ENCODE data around the gene IQCK.

- TF ChIP-seq, protein P1, sequence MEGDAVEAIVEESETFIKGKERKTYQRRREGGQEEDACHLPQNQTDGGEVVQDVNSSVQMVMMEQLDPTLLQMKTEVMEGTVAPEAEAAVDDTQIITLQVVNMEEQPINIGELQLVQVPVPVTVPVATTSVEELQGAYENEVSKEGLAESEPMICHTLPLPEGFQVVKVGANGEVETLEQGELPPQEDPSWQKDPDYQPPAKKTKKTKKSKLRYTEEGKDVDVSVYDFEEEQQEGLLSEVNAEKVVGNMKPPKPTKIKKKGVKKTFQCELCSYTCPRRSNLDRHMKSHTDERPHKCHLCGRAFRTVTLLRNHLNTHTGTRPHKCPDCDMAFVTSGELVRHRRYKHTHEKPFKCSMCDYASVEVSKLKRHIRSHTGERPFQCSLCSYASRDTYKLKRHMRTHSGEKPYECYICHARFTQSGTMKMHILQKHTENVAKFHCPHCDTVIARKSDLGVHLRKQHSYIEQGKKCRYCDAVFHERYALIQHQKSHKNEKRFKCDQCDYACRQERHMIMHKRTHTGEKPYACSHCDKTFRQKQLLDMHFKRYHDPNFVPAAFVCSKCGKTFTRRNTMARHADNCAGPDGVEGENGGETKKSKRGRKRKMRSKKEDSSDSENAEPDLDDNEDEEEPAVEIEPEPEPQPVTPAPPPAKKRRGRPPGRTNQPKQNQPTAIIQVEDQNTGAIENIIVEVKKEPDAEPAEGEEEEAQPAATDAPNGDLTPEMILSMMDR (IDR thresholded peaks at IDR 0.05; ENCODE audit: low read depth, low read length) = no peak
- no peak for TF ChIP-seq EZH2phosphoT487 (IDR thresholded peaks at IDR 0.05; ENCODE audit: low read depth)
These were observed 58.5 kb downstream of the IQCK start for GRCh38 chr16:19776565-19776964.
